Endothelial cell of umbilical vein (primary cell): ENCODE results near the gene TMEM209. TPM values are rescaled to one million over a fixed set of nuclear protein-coding genes. Genes with fewer than 3 reads are reported as not detected.

Experiments
- BruUV-seq: library from RNA; stranded (reverse); fragments of 400-500 nt; replicated peaks from 2 replicates; lab custom pipeline; 2021; lab: Mats Ljungman, UMichigan
- CTCF ChIA-PET: fragments of 300-600, 350-600 bp; sonication (Branson Sonifier 250); formaldehyde crosslinking; loops from one replicate; lab custom pipeline; 2021; ENCODE audit warnings: antibody characterized with exemption, inconsistent platforms; lab: Charles Lee
- POLR2A ChIA-PET: fragments of 300-600, 350-600 bp; sonication (Branson Sonifier 250); formaldehyde crosslinking; loops from one replicate; lab custom pipeline; 2021; ENCODE audit warnings: antibody characterized with exemption, inconsistent platforms; lab: Charles Lee
- DNase-seq: peaks from one replicate; pipeline ENCODE4 v3.0.0-alpha.2; 2011; ENCODE audit warnings: low read depth, low spot score
- FAIRE-seq: peaks from 2 replicates; lab custom pipeline; 2011; peaks lifted over from hg19 to GRCh38; lab: Jason Lieb, UNC
- H2AFZ ChIP-seq: 2 replicates; pipeline ENCODE4 v1.6.0; 2012; ENCODE audit warnings: low read depth, low read length, control low read depth, inconsistent platforms
- H3K27ac ChIP-seq: 2 replicates; pipeline ENCODE4 v1.5.1; 2011; ENCODE audit warnings: low read depth, mild to moderate bottlenecking, control low read depth, low read length, moderate library complexity; ENCODE audit not compliant: insufficient read depth
- H3K27me3 ChIP-seq, 2 experiments: 2 replicates each; pipeline versions ENCODE4 v1.6.0 to v1.6.1; 2011; ENCODE audit warnings: low read length in 2 of 2, mixed read lengths in 1 of 2; ENCODE audit not compliant: control insufficient read depth in 2 of 2, insufficient read depth in 2 of 2
- H3K36me3 ChIP-seq, 2 experiments: 2 replicates in 1 of 2; 3 replicates in 1 of 2; pipeline ENCODE4 v1.5.1; 2011; ENCODE audit warnings: low read length in 2 of 2, mild to moderate bottlenecking in 1 of 2, moderate library complexity in 1 of 2; ENCODE audit not compliant: control insufficient read depth in 2 of 2, insufficient read depth in 2 of 2; ENCODE audit errors: extremely low read depth in 1 of 2
- H3K4me1 ChIP-seq: 3 replicates; pipeline ENCODE4 v1.5.1; 2011; ENCODE audit warnings: mild to moderate bottlenecking, low read length; ENCODE audit not compliant: control insufficient read depth, insufficient read depth; ENCODE audit errors: extremely low read depth
- H3K4me2 ChIP-seq: 2 replicates; pipeline ENCODE4 v1.6.1; 2011; ENCODE audit warnings: low read length, control low read depth, mixed read lengths; ENCODE audit not compliant: insufficient read depth
- H3K4me3 ChIP-seq, 3 experiments: fragments of 200-600 bp in 1 of 3; sonication (generic), shearing (Covaris generic) in 1 of 3; replicated peaks in 1 of 3; 2 replicates each; pipeline ENCODE4 v1.5.1; 2011 to 2016; ENCODE audit warnings: control low read depth in 3 of 3, low read length in 3 of 3, mild to moderate bottlenecking in 2 of 3, inconsistent platforms in 1 of 3, low read depth in 1 of 3, moderate library complexity in 1 of 3; ENCODE audit not compliant: insufficient read depth in 1 of 3
- H3K79me2 ChIP-seq: 2 replicates; pipeline ENCODE4 v1.6.0; 2012; ENCODE audit warnings: low read length, inconsistent platforms; ENCODE audit not compliant: control insufficient read depth, insufficient read depth
- H3K9ac ChIP-seq: replicated peaks from 2 replicates; pipeline ENCODE3; 2011; ENCODE audit warnings: low read length, control low read depth; ENCODE audit not compliant: insufficient read depth; ENCODE audit errors: extremely low read depth
- H3K9me1 ChIP-seq: replicated peaks from 3 replicates; pipeline ENCODE4 v1.6.0; 2011; ENCODE audit warnings: mild to moderate bottlenecking, low read length; ENCODE audit not compliant: control insufficient read depth, insufficient read depth; ENCODE audit errors: extremely low read depth
- H3K9me3 ChIP-seq: replicated peaks from 2 replicates; pipeline ENCODE4 v1.5.1; 2012; ENCODE audit warnings: low read length, inconsistent platforms; ENCODE audit not compliant: control insufficient read depth, insufficient read depth
- H4K20me1 ChIP-seq: replicated peaks from 2 replicates; pipeline ENCODE3; 2011; ENCODE audit warnings: mild to moderate bottlenecking, low read length; ENCODE audit not compliant: control insufficient read depth, insufficient read depth; ENCODE audit errors: extremely low read depth
- EZH2 ChIP-seq: IDR thresholded peaks from 2 replicates; pipeline ENCODE4 v1.6.1; 2012; ENCODE audit warnings: borderline replicate concordance, low read depth, mild to moderate bottlenecking, moderate library complexity, low read length, inconsistent platforms; ENCODE audit not compliant: severe bottlenecking
- FOS ChIP-seq: IDR thresholded peaks from 2 replicates; pipeline ENCODE4 v1.6.1; 2011; ENCODE audit warnings: mild to moderate bottlenecking, low read length, moderate library complexity, borderline replicate concordance; ENCODE audit not compliant: insufficient read depth
- GATA2 ChIP-seq: IDR thresholded peaks from 2 replicates; pipeline ENCODE4 v1.7.0; 2011; ENCODE audit warnings: low read depth, mild to moderate bottlenecking, moderate library complexity, mixed read lengths, low read length; ENCODE audit not compliant: insufficient read length, insufficient read depth
- JUN ChIP-seq: IDR thresholded peaks from 2 replicates; pipeline ENCODE4 v1.6.1; 2011; ENCODE audit warnings: borderline replicate concordance, low read depth; ENCODE audit not compliant: insufficient read length, insufficient read depth
- MYC ChIP-seq: IDR thresholded peaks from one replicate; pipeline ENCODE4 v1.6.1; 2011; ENCODE audit warnings: mild to moderate bottlenecking, low read depth, low read length
- POLR2A ChIP-seq: IDR thresholded peaks from 2 replicates; pipeline ENCODE4 v1.6.1; 2012; ENCODE audit warnings: low read depth, mild to moderate bottlenecking, control low read depth, low read length
- POLR2AphosphoS5 ChIP-seq: IDR thresholded peaks from 2 replicates; pipeline ENCODE4 v1.6.1; 2012; ENCODE audit warnings: low read depth, mild to moderate bottlenecking, control low read depth, low read length, moderate library complexity; ENCODE audit not compliant: insufficient read depth
- dilution Hi-C: fragments of 300-500 bp; cut with MboI; formaldehyde crosslinking; loops from one replicate; pipeline ENCODE4 v1.15.0; 2019; ENCODE audit warnings: low sequenced_read_pairs; ENCODE audit not compliant: extremely low pct_ligation_motif_present
- intact Hi-C: fragments of 100-400 bp; cut with micrococcal nuclease; formaldehyde crosslinking; loops from one replicate; pipeline ENCODE4 v1.10.0; 2022
- polyA plus RNA-seq, 4 experiments: library from polyadenylated mRNA; depleted of rRNA in 3 of 4; stranded (reverse) in 3 of 4; unstranded in 1 of 4; fragments of >200 nt; gene quantifications; 2 replicates each; pipeline versions ENCODE4 v1.2.1 to v1.2.3, GENCODE V29; 2011 to 2012; ENCODE audit warnings: missing spikeins in 1 of 4
- total RNA-seq: library from RNA; stranded (reverse); gene quantifications from 2 replicates; pipeline ENCODE4 v1.2.3, GENCODE V29; 2021
- TF ChIP-seq, protein P1 (sequence below), 2 donors: IDR thresholded peaks; 1 replicate in 1 of 2; 2 replicates in 1 of 2; pipeline ENCODE4 v1.5.1; 2011; ENCODE audit warnings: low read length in 2 of 2, mild to moderate bottlenecking in 2 of 2, moderate library complexity in 2 of 2, control low read depth in 1 of 2, inconsistent platforms in 1 of 2, low read depth in 1 of 2; ENCODE audit not compliant: insufficient read depth in 1 of 2; ENCODE audit errors: extremely low read depth in 1 of 2
- TF ChIP-seq, protein P2 (sequence below): IDR thresholded peaks from 2 replicates; pipeline ENCODE4 v1.6.1; 2011; ENCODE audit not compliant: insufficient read depth, insufficient read length

Gene TMEM209
- total and polyA plus RNA-seq, 2 donors (not counting 3 experiments of a cell fraction or from before 2014, with no cell fraction given), result 13.0 to 16.6 TPM

DNA sequence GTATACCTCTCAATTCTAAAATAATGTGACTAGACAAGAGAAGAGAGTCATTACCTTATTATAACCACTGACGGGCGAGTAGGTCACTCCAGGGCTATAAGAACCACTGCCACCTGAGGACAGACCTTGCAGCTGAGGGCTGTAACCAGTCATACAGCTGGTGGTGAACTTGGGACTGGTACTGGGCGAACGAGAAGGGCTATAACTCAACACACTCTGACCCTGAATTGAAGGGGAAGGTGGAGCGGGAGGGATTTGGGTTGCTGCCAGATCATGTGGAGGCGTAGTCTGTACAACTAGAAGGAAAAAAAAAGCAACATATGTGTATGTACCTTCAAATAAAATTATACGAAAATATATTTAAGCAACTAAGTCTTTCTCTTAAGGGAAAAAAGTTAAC, 3.4 kb downstream of the TMEM209 start:
- Histone ChIP-seq H3K9ac (no peak overlapping the region), H4K20me1 (no peaks in the 10 kb centered on the region), H3K9me3 (no peaks in the 10 kb centered on the region), H3K4me1 (peaks cover 8% of the 10 kb centered on the region), H3K79me2 (peaks cover 4% of the 10 kb centered on the region), H3K4me3 (no peak overlapping the region), H3K4me2 (no peak overlapping the region), H3K27ac (no peak overlapping the region), H3K27me3 (no peaks in the 10 kb centered on the region), H3K36me3 (peaks cover 0 to 3% of the 10 kb centered on the region in 2 experiments), H3K9me1 (no peaks in the 10 kb centered on the region), H2AFZ (no peak overlapping the region)
- dilution Hi-C loops, result no loop called here
- TF ChIP-seq JUN, result no peak
- no peak for TF ChIP-seq POLR2AphosphoS5
- TF ChIP-seq MYC, result no peak
- TF ChIP-seq, protein P1, sequence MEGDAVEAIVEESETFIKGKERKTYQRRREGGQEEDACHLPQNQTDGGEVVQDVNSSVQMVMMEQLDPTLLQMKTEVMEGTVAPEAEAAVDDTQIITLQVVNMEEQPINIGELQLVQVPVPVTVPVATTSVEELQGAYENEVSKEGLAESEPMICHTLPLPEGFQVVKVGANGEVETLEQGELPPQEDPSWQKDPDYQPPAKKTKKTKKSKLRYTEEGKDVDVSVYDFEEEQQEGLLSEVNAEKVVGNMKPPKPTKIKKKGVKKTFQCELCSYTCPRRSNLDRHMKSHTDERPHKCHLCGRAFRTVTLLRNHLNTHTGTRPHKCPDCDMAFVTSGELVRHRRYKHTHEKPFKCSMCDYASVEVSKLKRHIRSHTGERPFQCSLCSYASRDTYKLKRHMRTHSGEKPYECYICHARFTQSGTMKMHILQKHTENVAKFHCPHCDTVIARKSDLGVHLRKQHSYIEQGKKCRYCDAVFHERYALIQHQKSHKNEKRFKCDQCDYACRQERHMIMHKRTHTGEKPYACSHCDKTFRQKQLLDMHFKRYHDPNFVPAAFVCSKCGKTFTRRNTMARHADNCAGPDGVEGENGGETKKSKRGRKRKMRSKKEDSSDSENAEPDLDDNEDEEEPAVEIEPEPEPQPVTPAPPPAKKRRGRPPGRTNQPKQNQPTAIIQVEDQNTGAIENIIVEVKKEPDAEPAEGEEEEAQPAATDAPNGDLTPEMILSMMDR (IDR thresholded peaks at IDR 0.05; ENCODE audit: extremely low read depth in 1 of 2, insufficient read depth in 1 of 2, low read depth in 1 of 2, low read length in 2 of 2), result no peak
- no peak for TF ChIP-seq EZH2
- no peak for TF ChIP-seq GATA2
- TF ChIP-seq FOS, result no peak
- TF ChIP-seq, protein P2, sequence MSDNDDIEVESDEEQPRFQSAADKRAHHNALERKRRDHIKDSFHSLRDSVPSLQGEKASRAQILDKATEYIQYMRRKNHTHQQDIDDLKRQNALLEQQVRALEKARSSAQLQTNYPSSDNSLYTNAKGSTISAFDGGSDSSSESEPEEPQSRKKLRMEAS, result no peak
- no peak for TF ChIP-seq POLR2A
- FAIRE-seq (no peak), DNase-seq (no peak)
- POLR2A ChIA-PET, result no interaction called here
- CTCF ChIA-PET, result no interaction called here
- BruUV-seq, result no TSS peak
- intact Hi-C loops, result no loop called here
